Thoracic aorta (tissue), 2 donors: Measurements from ENCODE around the gene ZBTB26. TPM values are rescaled to one million over a fixed set of nuclear protein-coding genes. Genes with fewer than 3 reads are reported as not detected.

Experiments
- ATAC-seq: fragments of 150-250 bp; one replicate; pipeline ENCODE4 v1.8.0; 2017; ENCODE audit warnings: low read depth; ENCODE audit not compliant: insufficient number of reproducible peaks, low FRiP score
- DNase-seq: peaks from one replicate; pipeline ENCODE4 v3.0.0-alpha.2; 2020; ENCODE audit warnings: low spot score
- H3K27ac ChIP-seq, 2 donors: fragments of 200-600 bp; sonication (generic); 1 replicate in 1 of 2; 2 replicates in 1 of 2; pipeline ENCODE4 v1.5.1; 2016; ENCODE audit warnings: mild to moderate bottlenecking in 2 of 2, moderate library complexity in 2 of 2
- H3K27me3 ChIP-seq: fragments of 200-600 bp; sonication (generic); replicated peaks from 2 replicates; pipeline ENCODE4 v1.6.0; 2016; ENCODE audit warnings: mild to moderate bottlenecking; ENCODE audit not compliant: insufficient read depth
- H3K36me3 ChIP-seq: fragments of 200-600 bp; sonication (generic); one replicate; pipeline ENCODE4 v1.5.1; 2016
- H3K4me1 ChIP-seq, 2 donors: fragments of 200-600 bp; sonication (generic); 1 replicate in 1 of 2; 2 replicates in 1 of 2; pipeline versions ENCODE4 v1.5.1 to v1.6.0; 2016; ENCODE audit warnings: low read depth in 2 of 2, mild to moderate bottlenecking in 1 of 2; ENCODE audit not compliant: control insufficient read depth in 1 of 2
- H3K4me3 ChIP-seq: fragments of 200-600 bp; sonication (generic); 2 replicates; pipeline ENCODE4 v1.5.1; 2016; ENCODE audit warnings: mild to moderate bottlenecking
- H3K9me3 ChIP-seq: fragments of 200-600 bp; sonication (generic); 2 replicates; pipeline ENCODE4 v1.5.1; 2016
- CTCF ChIP-seq: fragments of 200-600 bp; sonication (generic); IDR thresholded peaks from one replicate; pipeline ENCODE4 v1.5.1; 2019; ENCODE audit warnings: antibody characterized with exemption
- total RNA-seq, 2 donors: library from RNA; depleted of rRNA; stranded (reverse); fragments of >200 nt; gene quantifications; one replicate each; pipeline versions ENCODE4 v1.1.0 to v1.2.3, GENCODE V29; 2016

Gene ZBTB26
- total RNA-seq, 2 donors from 2014 or later: 4.9 to 8.3 TPM

GRCh38 chr9:122929796-122930354, 1.4 kb downstream of the ZBTB26 start:
- no peak for ATAC-seq
- H3K4me1 ChIP-seq: peaks cover 18 to 31% of the 10 kb centered on the region in 2 donors
- H3K27ac ChIP-seq: no peak overlapping the region
- no peak for DNase-seq
- no peak for TF ChIP-seq CTCF
- no peaks in the 10 kb centered on the region for H3K9me3 ChIP-seq
- no peaks in the 10 kb centered on the region for H3K27me3 ChIP-seq
- no peak overlapping the region for H3K4me3 ChIP-seq
- no peaks in the 10 kb centered on the region for H3K36me3 ChIP-seq

- no peak for TF ChIP-seq CTCF
- Histone ChIP-seq H3K27ac (no peak overlapping the region), H3K27me3 (no peaks in the 10 kb centered on the region), H3K4me1 (no peaks in the 10 kb centered on the region), H3K36me3 (no peaks in the 10 kb centered on the region), H3K9me3 (no peaks in the 10 kb centered on the region), H3K4me3 (no peak overlapping the region)
- ATAC-seq (no peak), DNase-seq (no peak)
Measured at GRCh38 chr9:122923947-122924346, 7.4 kb downstream of the ZBTB26 start.

GRCh38 chr9:122922713-122923112, 8.6 kb downstream of the ZBTB26 start:
- H3K27me3 ChIP-seq: no peaks in the 10 kb centered on the region
- no peaks in the 10 kb centered on the region for H3K4me1 ChIP-seq
- DNase-seq (no peak), ATAC-seq (no peak)
- H3K27ac ChIP-seq: no peak overlapping the region
- TF ChIP-seq CTCF: no peak
- no peak overlapping the region for H3K4me3 ChIP-seq
- H3K36me3 ChIP-seq: peaks cover 3% of the 10 kb centered on the region
- H3K9me3 ChIP-seq: no peaks in the 10 kb centered on the region

GRCh38 chr9:122918310-122918709, 13.0 kb downstream of the ZBTB26 start:
- DNase-seq (no peak), ATAC-seq (no peak)
- TF ChIP-seq CTCF: no peak
- peaks cover 0 to 6% of the 10 kb centered on the region in 2 donors for H3K4me1 ChIP-seq
- H3K9me3 ChIP-seq: no peaks in the 10 kb centered on the region
- H3K27ac ChIP-seq: no peak overlapping the region
- H3K4me3 ChIP-seq: no peak overlapping the region
- H3K36me3 ChIP-seq: peaks cover 3% of the 10 kb centered on the region
- H3K27me3 ChIP-seq: no peaks in the 10 kb centered on the region

GRCh38 chr9:122912964-122913673, 18.2 kb downstream of the ZBTB26 start, which contains the start of gene ZBTB6:
Gene ZBTB6, minus strand, starts transcription at chr9:122913323. Its CDS starts 1,251 bp downstream, at chr9:122912072.
- H3K9me3 ChIP-seq: no peaks in the 10 kb centered on the region
- H3K27me3 ChIP-seq: no peaks in the 10 kb centered on the region
- H3K36me3 ChIP-seq: peaks cover 9% of the 10 kb centered on the region
- TF ChIP-seq CTCF: no peak
- ATAC-seq: peak; percentile 79
- peak within 1 kb of the TSS; percentile 63 to 83 for H3K27ac ChIP-seq
- H3K4me1 ChIP-seq: peaks cover 4 to 15% of the 10 kb centered on the region in 2 donors
- H3K4me3 ChIP-seq: peak within 1 kb of the TSS; percentile 76
- peak; percentile 22 for DNase-seq
